Prostate gland (tissue), 2 donors: ENCODE results near the gene C18orf63.

Source experiments
- POLR2A ChIP-seq: fragments of 450-650 bp; IDR thresholded peaks from one replicate; pipeline ENCODE4 v1.6.1; 2016; ENCODE audit warnings: antibody characterized with exemption, mild to moderate bottlenecking
- POLR2AphosphoS5 ChIP-seq: sonication (generic); formaldehyde crosslinking; IDR thresholded peaks from one replicate; pipeline ENCODE4 v1.6.1; 2017; ENCODE audit warnings: antibody characterized with exemption
- TF ChIP-seq, protein P1 (sequence below), 4 experiments: fragments of 200-600 bp in 2 of 4; fragments of 450-650 bp in 2 of 4; sonication (generic) in 2 of 4; IDR thresholded peaks; 1 replicate in 3 of 4; 2 replicates in 1 of 4; pipeline ENCODE4 v1.5.1; 2016 to 2019; ENCODE audit warnings: antibody characterized with exemption in 4 of 4, mild to moderate bottlenecking in 2 of 4, moderate library complexity in 2 of 4

DNA sequence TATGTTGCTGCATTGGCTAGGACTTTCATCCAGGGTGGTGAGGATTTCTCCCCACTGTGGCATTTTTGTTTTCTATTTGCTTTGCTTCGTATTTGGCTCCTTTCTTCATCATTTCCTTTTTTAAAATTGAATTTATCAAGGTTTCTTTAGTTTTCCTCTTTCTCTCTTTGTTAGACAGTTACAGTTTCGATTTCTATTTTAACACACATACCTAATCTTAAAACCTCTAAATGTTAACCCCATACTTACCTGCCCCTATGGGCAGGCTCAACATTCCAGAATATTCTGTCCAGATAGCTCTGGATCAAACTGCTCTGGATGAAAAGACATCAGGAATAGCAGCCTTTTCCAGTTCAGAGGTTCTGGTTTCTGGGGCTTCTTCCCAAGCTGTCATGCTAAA, 92.2 kb downstream of the C18orf63 start:
- TF ChIP-seq, protein P1, sequence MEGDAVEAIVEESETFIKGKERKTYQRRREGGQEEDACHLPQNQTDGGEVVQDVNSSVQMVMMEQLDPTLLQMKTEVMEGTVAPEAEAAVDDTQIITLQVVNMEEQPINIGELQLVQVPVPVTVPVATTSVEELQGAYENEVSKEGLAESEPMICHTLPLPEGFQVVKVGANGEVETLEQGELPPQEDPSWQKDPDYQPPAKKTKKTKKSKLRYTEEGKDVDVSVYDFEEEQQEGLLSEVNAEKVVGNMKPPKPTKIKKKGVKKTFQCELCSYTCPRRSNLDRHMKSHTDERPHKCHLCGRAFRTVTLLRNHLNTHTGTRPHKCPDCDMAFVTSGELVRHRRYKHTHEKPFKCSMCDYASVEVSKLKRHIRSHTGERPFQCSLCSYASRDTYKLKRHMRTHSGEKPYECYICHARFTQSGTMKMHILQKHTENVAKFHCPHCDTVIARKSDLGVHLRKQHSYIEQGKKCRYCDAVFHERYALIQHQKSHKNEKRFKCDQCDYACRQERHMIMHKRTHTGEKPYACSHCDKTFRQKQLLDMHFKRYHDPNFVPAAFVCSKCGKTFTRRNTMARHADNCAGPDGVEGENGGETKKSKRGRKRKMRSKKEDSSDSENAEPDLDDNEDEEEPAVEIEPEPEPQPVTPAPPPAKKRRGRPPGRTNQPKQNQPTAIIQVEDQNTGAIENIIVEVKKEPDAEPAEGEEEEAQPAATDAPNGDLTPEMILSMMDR (IDR thresholded peaks at IDR 0.05) = no peak
- TF ChIP-seq POLR2AphosphoS5 (no peak), POLR2A (no peak)
